ENCODE results near the gene IL18.

DNA sequence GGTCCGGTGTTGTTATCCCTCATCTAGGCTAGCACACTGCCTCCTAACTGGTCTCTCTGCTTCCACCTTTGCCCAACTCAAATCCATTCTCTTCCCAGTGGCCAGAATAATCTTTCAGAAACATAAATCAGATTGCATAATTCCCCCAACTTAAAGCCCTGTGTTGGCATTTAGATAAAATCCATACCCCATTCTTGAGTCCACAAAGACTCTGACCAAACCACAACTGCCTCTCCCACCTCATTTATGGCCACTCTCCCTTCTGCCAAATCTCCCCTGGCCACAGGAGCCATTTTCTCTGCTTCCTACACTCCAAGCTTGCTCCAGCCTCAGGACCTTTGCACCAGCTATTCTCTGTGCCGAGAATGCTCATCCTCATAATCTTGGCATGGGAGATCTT lies 36.8 kb downstream of the IL18 start:
- TF ChIP-seq, protein P1, sequence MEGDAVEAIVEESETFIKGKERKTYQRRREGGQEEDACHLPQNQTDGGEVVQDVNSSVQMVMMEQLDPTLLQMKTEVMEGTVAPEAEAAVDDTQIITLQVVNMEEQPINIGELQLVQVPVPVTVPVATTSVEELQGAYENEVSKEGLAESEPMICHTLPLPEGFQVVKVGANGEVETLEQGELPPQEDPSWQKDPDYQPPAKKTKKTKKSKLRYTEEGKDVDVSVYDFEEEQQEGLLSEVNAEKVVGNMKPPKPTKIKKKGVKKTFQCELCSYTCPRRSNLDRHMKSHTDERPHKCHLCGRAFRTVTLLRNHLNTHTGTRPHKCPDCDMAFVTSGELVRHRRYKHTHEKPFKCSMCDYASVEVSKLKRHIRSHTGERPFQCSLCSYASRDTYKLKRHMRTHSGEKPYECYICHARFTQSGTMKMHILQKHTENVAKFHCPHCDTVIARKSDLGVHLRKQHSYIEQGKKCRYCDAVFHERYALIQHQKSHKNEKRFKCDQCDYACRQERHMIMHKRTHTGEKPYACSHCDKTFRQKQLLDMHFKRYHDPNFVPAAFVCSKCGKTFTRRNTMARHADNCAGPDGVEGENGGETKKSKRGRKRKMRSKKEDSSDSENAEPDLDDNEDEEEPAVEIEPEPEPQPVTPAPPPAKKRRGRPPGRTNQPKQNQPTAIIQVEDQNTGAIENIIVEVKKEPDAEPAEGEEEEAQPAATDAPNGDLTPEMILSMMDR (IDR thresholded peaks at IDR 0.05; ENCODE audit: insufficient read depth, low read depth, low read length) = no peak
- no peak for TF ChIP-seq EZH2 (IDR thresholded peaks at IDR 0.05; ENCODE audit: insufficient read depth, low read length)
